Measurements from ENCODE around the gene LHPP.

GRCh38 chr10:124522131-124522932 lies 60.7 kb downstream of the LHPP start:
- TF ChIP-seq CTCF (conservative IDR thresholded peaks at IDR 0.05) (no peak), ZFX (IDR thresholded peaks at IDR 0.05) (no peak)
